ENCODE measurements around the gene PRKAR1B.

PRKAR1B gene

GRCh38 chr7:691361-692045 lies 35.6 kb downstream of the PRKAR1B start:
- no peak for DNase-seq (ENCODE audit: low read depth)

- DNase-seq (ENCODE audit: low read depth), result no peak
Measured at GRCh38 chr7:690478-691360, 36.4 kb downstream of the PRKAR1B start.

DNA sequence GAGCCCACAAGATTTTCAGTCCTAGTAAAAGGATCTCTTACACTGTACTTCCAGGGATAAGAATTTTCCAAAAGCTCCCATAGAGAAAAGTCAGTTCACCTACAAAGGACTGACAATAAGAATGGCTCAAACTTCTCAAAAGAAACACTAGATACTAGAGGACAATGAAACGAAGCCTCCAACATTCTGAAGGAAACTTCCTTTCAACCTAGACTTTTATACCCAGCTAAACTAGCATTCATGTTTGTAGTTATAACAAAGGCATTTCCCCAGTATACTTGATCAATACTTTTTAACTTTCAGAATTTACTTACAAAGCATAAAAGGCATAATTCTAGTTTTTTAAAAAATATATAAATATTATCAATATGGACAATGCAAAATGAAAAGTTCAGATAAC lies 41.5 kb downstream of the PRKAR1B start:
- DNase-seq (ENCODE audit: low read depth), result no peak

- no peak for DNase-seq (ENCODE audit: low read depth)
Measured at GRCh38 chr7:684416-684815, 42.7 kb downstream of the PRKAR1B start.

- DNase-seq (ENCODE audit: low read depth), result no peak
Measured at GRCh38 chr7:683526-684205, 43.4 kb downstream of the PRKAR1B start.

DNA sequence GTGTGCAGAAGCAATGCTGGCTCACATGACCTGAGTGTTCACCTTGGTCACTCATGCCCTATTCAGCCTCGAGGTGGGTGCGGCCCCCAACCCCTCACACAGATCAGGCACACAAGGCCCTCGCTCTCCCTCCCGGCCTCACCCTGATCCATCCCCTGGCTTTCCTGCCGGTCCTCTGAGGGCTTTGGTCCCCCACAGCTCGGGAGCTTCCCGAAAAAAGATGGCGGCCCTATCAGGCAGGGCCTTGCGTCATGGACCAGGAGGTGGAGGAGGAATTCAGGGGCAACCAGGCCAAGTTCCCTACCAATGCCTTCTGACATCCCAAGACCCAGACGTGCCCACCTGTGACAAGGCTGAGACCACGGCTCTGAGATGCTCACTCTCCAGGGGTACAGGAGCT lies 44.3 kb downstream of the PRKAR1B start:
- DNase-seq (ENCODE audit: low read depth), result no peak

GRCh38 chr7:681551-682307 lies 45.4 kb downstream of the PRKAR1B start:
- no peak for DNase-seq (ENCODE audit: low read depth)

DNA sequence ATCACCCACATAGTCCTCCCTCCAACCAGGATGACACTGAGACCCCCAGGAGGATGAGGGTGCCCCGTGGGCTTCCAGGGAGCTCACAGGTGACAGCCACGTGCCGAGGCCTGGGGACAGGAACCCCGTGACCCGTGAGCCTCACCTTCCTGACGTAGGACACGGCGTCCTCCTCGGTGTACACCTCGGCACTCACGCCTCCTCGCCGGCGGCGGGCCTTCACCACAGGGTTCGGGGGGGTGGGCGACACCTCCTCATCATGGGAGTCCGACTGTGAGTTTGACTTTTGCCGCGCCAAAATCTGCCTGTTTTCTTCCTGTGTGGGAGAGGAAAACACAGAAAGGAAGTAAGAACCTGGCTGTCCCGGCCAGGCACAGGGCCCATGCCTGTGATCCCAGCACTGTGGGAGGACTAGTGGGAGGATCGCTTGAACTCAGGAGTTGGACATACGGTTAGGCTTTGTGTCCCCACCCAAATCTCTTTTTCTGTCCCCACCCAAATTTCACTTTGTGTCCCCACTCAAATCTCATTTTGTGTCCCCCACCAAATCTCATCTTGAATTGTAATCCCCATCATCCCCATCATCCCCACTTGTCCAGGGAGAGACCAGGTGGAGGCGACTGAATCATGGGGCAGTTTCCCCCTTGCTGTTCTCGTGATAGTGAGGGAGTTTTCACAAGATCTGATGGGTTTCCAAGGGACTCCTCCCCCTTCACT lies 46.5 kb downstream of the PRKAR1B start:
- DNase-seq (ENCODE audit: low read depth), result no peak

DNA sequence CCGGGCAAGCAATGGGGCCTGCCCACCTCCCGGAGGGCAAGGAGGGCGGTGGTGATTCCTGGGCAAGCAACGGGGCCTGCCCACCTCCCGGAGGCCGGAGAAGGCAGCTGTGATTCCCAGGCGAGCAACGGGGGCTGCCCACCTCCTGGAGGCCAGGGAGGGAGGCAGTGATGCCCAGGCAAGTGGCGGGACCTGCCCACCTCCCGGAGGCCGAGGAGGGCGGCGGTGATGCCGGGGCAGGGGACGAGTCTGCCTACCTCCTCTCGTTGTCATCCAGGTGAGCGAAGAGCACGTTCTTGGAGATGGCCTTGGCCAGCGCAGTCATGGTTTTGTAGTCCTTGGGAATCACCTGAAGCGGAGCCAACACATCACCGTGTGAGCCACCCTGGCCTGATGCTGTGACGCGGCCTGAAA lies 50.1 kb downstream of the PRKAR1B start:
- DNase-seq (ENCODE audit: low read depth), result no peak

DNA sequence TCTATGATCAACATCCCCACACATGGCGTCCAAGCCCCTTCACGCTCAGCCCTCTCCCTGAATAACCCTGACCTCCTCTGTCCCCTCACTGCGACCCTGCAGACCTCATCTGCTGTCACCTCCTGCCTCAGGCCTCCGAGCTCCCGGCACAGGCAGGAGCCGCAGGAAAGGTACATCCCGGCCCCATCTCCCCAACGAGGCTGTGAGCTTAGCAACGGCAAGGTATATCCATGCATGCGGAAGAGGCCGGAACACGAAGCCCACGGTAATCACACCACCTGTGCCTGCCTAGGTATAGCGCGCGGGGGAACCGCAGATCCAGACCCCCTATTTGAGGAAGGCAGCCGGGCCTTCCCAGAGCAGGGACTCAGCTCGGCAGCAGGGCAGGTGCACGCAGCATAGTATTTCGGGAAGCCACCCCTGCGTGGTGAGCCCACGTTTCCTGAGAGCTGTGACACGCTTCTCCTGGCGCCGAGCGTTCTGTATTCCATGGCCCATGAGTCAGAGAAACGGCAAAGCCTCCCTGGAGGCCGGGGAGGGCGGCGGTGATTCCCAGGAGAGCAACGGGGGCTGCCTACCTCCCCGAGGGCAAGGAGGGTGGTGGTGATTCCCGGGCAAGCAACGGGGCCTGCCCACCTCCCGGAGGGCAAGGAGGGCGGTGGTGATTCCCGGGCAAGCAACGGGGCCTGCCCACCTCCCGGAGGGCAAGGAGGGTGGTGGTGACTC lies 50.7 kb downstream of the PRKAR1B start:
- no peak for DNase-seq (ENCODE audit: low read depth)

GRCh38 chr7:674454-675410 lies 52.3 kb downstream of the PRKAR1B start:
- no peak for DNase-seq (ENCODE audit: low read depth)

DNA sequence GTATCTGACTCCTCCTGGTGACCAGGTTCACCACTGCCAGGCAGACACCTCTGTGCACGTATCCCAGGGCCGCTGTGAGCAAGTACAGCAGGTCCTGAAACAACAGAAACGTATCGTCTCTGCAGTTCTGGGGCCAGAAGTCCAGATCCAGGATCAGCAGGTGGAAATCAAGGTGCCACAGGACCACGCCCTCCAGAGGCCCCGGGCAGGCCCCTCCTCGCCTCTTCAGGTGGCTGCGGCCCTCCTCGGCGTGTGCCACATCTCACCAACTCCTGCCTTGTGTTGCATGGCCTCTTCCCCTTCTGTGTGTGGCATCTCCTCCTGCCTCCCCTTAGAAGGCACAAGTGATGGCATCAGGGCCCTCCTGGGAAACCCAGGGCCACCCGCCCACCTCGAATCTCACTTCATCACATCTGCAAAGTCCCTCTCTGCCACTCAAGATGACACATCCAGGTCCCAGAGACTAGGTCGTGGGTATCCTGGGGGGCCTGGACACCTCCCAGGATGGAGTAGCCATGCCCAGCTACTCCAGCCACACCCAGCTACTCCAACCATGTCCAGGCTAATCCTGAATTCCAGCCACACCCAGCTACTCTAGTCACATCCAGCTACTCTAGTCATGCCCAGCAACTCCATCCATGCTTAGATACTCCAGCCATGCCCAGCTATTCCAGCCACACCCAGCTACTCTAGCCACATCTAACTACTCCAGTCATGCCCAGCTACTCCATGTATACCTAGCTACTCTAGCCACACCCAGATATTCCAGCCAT lies 53.2 kb downstream of the PRKAR1B start:
- DNase-seq (ENCODE audit: low read depth), result no peak

DNA sequence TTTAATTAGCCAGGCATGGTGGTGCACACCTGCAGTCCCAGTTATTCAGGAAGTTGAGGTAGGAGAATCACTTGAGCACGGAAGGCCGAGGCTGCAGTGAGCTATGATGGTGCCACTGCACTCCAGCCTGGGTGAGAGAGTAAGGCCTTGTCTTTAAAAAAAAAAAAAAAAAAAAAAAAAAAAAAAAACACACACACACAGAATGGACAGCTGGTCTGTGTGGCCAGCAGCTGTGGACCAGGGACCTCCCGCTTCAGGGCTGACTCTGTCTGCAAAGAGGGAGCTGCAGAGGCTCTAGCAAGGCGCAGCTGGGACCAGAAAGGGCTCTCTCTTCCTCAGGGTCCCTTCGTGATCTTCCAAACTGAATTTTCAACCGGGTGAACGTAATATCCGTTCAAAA lies 54.2 kb downstream of the PRKAR1B start:
- no peak for DNase-seq (ENCODE audit: low read depth)

GRCh38 chr7:671415-672042 lies 55.6 kb downstream of the PRKAR1B start:
- no peak for DNase-seq (ENCODE audit: low read depth)

DNA sequence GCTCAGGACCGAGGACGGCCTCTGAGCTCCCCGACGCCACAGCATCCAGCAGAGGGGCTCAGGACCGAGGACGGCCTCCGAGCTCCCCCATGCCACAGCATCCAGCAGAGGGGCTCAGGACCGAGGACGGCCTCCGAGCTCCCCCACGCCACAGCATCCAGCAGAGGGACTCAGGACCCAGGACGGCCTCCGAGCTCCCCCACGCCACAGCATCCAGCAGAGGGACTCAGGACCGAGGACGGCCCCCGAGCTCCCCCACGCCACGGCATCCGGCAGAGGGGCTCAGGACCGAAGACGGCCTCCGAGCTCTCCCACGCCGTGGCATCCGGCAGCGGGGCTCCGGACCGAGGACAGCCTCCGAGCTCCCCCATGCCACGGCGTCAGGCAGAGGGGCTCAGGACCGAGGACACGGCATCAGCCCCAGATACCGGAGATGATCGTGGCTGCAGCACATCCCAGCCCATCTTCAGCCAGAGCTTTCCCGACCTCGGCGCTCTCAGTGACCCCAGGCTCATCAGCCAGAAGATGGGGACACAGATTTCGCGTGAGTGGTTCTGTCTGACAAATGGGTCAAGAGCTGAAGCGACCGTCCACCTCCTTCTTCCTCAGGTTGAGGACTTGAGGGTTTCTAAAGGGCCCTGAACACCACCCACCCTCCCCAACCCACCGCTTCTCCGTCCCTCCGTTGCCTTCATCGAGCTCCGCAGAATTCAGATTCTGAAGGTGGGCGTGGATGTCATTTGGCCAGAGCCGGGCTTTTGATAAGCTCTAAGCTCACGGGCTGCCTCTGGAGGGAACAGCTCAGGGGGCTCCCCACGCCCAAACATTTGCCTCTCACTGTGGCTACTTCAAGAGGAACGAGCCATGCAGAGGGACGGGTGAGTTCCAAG lies 56.3 kb downstream of the PRKAR1B start:
- no peak for DNase-seq (ENCODE audit: low read depth)

DNA sequence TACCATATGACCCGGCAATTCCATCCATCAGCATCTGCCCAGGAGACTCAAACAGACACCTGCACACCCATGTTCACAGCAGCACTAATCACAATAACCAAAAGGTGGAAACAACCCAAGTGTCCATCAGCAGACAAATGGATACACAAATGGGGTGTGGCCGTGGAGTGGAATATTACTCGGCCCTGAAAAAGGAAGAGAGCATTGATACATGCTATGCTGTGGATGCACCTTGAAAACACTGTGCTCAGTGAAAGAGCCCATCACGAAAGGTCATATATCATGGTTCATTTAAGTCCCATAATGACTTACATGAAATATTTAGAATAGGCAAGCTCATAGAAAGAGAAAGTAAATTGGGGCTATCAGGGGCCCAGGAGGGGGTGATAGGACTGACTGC lies 58.1 kb downstream of the PRKAR1B start:
- no peak for DNase-seq (ENCODE audit: low read depth)
